ENCODE results near the gene VPS72. TPM values are rescaled to one million over a fixed set of nuclear protein-coding genes. Genes with fewer than 3 reads are reported as not detected.
"Not testable (repeated sequence)": the region's sequence is repeated elsewhere in the genome, so short reads cannot be mapped to it uniquely, and the experiment has no call there.

VPS72 gene
- 32.1 TPM for total RNA-seq
- polyA plus RNA-seq: 44.4 TPM

- Histone ChIP-seq H3K36me3 (ENCODE audit: insufficient read depth) (no peaks in the 10 kb centered on the region), H3K27ac (ENCODE audit: low read depth) (peak within 1 kb of the TSS; percentile 75), H3K4me3 (ENCODE audit: low read depth, low read length) (peak within 1 kb of the TSS; percentile 78), H3K4me1 (ENCODE audit: insufficient read depth) (no peaks in the 10 kb centered on the region)
- peak; percentile 84 for DNase-seq (ENCODE audit: extremely low spot score)
- under 1% methylated on average over 42 of the region's 42 CpGs for WGBS
Observed at GRCh38 chr1:151189637-151190445, at the start of gene VPS72. Gene VPS72, minus strand, starts transcription at chr1:151190197. Its CDS starts 76 bp downstream, at chr1:151190121.

- 40% methylated on average over 1 of the region's 1 CpG for WGBS
Observed at GRCh38 chr1:151238467-151238739, 48.4 kb upstream of the VPS72 start.

GRCh38 chr1:151237678-151238466 lies 47.9 kb upstream of the VPS72 start:
- no peak overlapping the region for H3K4me3 ChIP-seq (ENCODE audit: low read depth, low read length)
- DNase-seq (ENCODE audit: extremely low spot score): no peak
- H3K27ac ChIP-seq (ENCODE audit: low read depth): no peak overlapping the region
- peaks cover 23% of the 10 kb centered on the region for H3K36me3 ChIP-seq (ENCODE audit: insufficient read depth)
- WGBS: 89% methylated on average over 4 of the region's 4 CpGs
- H3K4me1 ChIP-seq (ENCODE audit: insufficient read depth): no peaks in the 10 kb centered on the region

More at GRCh38 chr1:151238467-151238739, 48.4 kb upstream of the VPS72 start:
- H3K27ac ChIP-seq (ENCODE audit: low read depth): no peak overlapping the region
- no peak for DNase-seq (ENCODE audit: extremely low spot score)
- H3K36me3 ChIP-seq (ENCODE audit: insufficient read depth): peaks cover 23% of the 10 kb centered on the region
- H3K4me3 ChIP-seq (ENCODE audit: low read depth, low read length): no peak overlapping the region
- no peaks in the 10 kb centered on the region for H3K4me1 ChIP-seq (ENCODE audit: insufficient read depth)

GRCh38 chr1:151235235-151235634 lies 45.2 kb upstream of the VPS72 start:
- no peak overlapping the region for H3K27ac ChIP-seq (ENCODE audit: low read depth)
- 94% methylated on average over 6 of the region's 6 CpGs for WGBS

GRCh38 chr1:151222130-151222529 lies 32.1 kb upstream of the VPS72 start:
- 74% methylated on average over 4 of the region's 4 CpGs for WGBS
- Histone ChIP-seq H3K27ac (ENCODE audit: low read depth) (no peak overlapping the region), H3K4me1 (ENCODE audit: insufficient read depth) (no peaks in the 10 kb centered on the region), H3K36me3 (ENCODE audit: insufficient read depth) (no peaks in the 10 kb centered on the region), H3K4me3 (ENCODE audit: low read depth, low read length) (no peak overlapping the region)
- no peak for DNase-seq (ENCODE audit: extremely low spot score)

More at GRCh38 chr1:151235235-151235634, 45.2 kb upstream of the VPS72 start:
- Histone ChIP-seq H3K36me3 (ENCODE audit: insufficient read depth) (peaks cover 19% of the 10 kb centered on the region), H3K4me1 (ENCODE audit: insufficient read depth) (no peaks in the 10 kb centered on the region), H3K4me3 (ENCODE audit: low read depth, low read length) (no peak overlapping the region)
- no peak for DNase-seq (ENCODE audit: extremely low spot score)

GRCh38 chr1:151221616-151222015 lies 31.6 kb upstream of the VPS72 start:
- 77% methylated on average over 1 of the region's 1 CpG for WGBS
- no peaks in the 10 kb centered on the region for H3K4me1 ChIP-seq (ENCODE audit: insufficient read depth)
- no peak for DNase-seq (ENCODE audit: extremely low spot score)
- no peaks in the 10 kb centered on the region for H3K36me3 ChIP-seq (ENCODE audit: insufficient read depth)
- H3K27ac ChIP-seq (ENCODE audit: low read depth): no peak overlapping the region
- H3K4me3 ChIP-seq (ENCODE audit: low read depth, low read length): no peak overlapping the region

- Histone ChIP-seq H3K27ac (ENCODE audit: low read depth) (no peak overlapping the region), H3K4me3 (ENCODE audit: low read depth, low read length) (no peak overlapping the region), H3K36me3 (ENCODE audit: insufficient read depth) (peaks cover 2% of the 10 kb centered on the region), H3K4me1 (ENCODE audit: insufficient read depth) (no peaks in the 10 kb centered on the region)
- no peak for DNase-seq (ENCODE audit: extremely low spot score)
- 37% methylated on average over 2 of the region's 2 CpGs for WGBS
Observed at GRCh38 chr1:151213560-151213959, 23.6 kb upstream of the VPS72 start.

GRCh38 chr1:151211972-151212705 lies 22.1 kb upstream of the VPS72 start:
- no peak overlapping the region for H3K27ac ChIP-seq (ENCODE audit: low read depth)
- no peak for DNase-seq (ENCODE audit: extremely low spot score)
- 56% methylated on average over 15 of the region's 15 CpGs for WGBS
- H3K36me3 ChIP-seq (ENCODE audit: insufficient read depth): peaks cover 2% of the 10 kb centered on the region
- H3K4me1 ChIP-seq (ENCODE audit: insufficient read depth): no peaks in the 10 kb centered on the region
- H3K4me3 ChIP-seq (ENCODE audit: low read depth, low read length): no peak overlapping the region

GRCh38 chr1:151210830-151211229 lies 20.8 kb upstream of the VPS72 start:
- Histone ChIP-seq H3K4me3 (ENCODE audit: low read depth, low read length) (no peak overlapping the region), H3K27ac (ENCODE audit: low read depth) (no peak overlapping the region), H3K4me1 (ENCODE audit: insufficient read depth) (no peaks in the 10 kb centered on the region), H3K36me3 (ENCODE audit: insufficient read depth) (peaks cover 2% of the 10 kb centered on the region)
- 70% methylated on average over 1 of the region's 1 CpG for WGBS
- DNase-seq (ENCODE audit: extremely low spot score): no peak

GRCh38 chr1:151205381-151205965 lies 15.5 kb upstream of the VPS72 start:
- not testable (repeated sequence) for H3K27ac ChIP-seq (ENCODE audit: low read depth); H3K4me1 ChIP-seq (ENCODE audit: insufficient read depth); DNase-seq (ENCODE audit: extremely low spot score); H3K4me3 ChIP-seq (ENCODE audit: low read depth, low read length); H3K36me3 ChIP-seq (ENCODE audit: insufficient read depth)
- WGBS: 94% methylated on average over 12 of the region's 12 CpGs

GRCh38 chr1:151199873-151200581 lies 10.0 kb upstream of the VPS72 start:
- WGBS: 13% methylated on average over 11 of the region's 11 CpGs

GRCh38 chr1:151198254-151199127 lies 8.5 kb upstream of the VPS72 start, which contains the start of gene PIP5K1A:
Gene PIP5K1A, plus strand, starts transcription at chr1:151198552. Its CDS starts 445 bp downstream, at chr1:151198997.
- peak; percentile 98 for DNase-seq (ENCODE audit: extremely low spot score)
- WGBS: under 1% methylated on average over 60 of the region's 60 CpGs
- Histone ChIP-seq H3K36me3 (ENCODE audit: insufficient read depth) (no peaks in the 10 kb centered on the region), H3K4me1 (ENCODE audit: insufficient read depth) (no peaks in the 10 kb centered on the region), H3K4me3 (ENCODE audit: low read depth, low read length) (peak within 1 kb of the TSS; percentile 76), H3K27ac (ENCODE audit: low read depth) (peak within 1 kb of the TSS; percentile 89)

More at GRCh38 chr1:151199873-151200581, 10.0 kb upstream of the VPS72 start:
- no peak for DNase-seq (ENCODE audit: extremely low spot score)
- no peaks in the 10 kb centered on the region for H3K36me3 ChIP-seq (ENCODE audit: insufficient read depth)
- no peak overlapping the region for H3K27ac ChIP-seq (ENCODE audit: low read depth)
- peak overlapping the region; percentile 76 for H3K4me3 ChIP-seq (ENCODE audit: low read depth, low read length)
- H3K4me1 ChIP-seq (ENCODE audit: insufficient read depth): no peaks in the 10 kb centered on the region
